ENCODE measurements around the gene SNAPIN.
A peak's percentile ranks its signal among the peaks of the same experiment; 100 is the strongest.

Gene SNAPIN

DNA sequence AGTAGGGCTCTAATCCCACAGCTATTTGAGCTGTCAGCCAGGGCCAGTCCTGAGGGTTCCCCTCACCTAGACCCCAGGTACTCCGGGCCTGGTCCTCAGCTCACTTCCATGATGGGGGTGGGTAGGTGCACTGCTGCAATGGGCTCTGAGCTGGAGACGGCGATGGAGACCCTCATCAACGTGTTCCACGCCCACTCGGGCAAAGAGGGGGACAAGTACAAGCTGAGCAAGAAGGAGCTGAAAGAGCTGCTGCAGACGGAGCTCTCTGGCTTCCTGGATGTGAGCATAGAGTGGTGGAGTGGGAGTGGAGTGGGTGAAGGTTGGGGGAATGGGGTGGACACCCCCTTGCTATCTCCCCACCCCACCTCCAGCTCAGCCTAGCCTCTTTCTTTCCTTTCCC lies 28.1 kb upstream of the SNAPIN start:
- Histone ChIP-seq H3K27ac (ENCODE audit: low read depth, low read length) (no peak overlapping the region), H2BK120ac (ENCODE audit: insufficient read depth, low read length, poor library complexity) (no peak overlapping the region), H3K18ac (ENCODE audit: low read length) (no peak overlapping the region), H3K9ac (ENCODE audit: low read length) (no peak overlapping the region), H3K4me1 (ENCODE audit: control insufficient read depth in 1 of 2, insufficient read depth in 2 of 2, low read length in 2 of 2) (peaks cover 23 to 25% of the 10 kb centered on the region in 2 experiments), H2BK5ac (ENCODE audit: low read depth, low read length, poor library complexity) (no peak overlapping the region), H3K14ac (ENCODE audit: low read length) (no peak overlapping the region), H3K23ac (ENCODE audit: low read length) (no peak overlapping the region), H3K4me2 (ENCODE audit: low read length) (no peak overlapping the region), H3K36me3 (ENCODE audit: control insufficient read depth in 1 of 2, insufficient read depth in 2 of 2, low read length in 2 of 2) (peaks cover 2 to 4% of the 10 kb centered on the region in 2 experiments), H3K4me3 (ENCODE audit: low read depth, low read length) (no peak overlapping the region), H4K91ac (ENCODE audit: low read depth, low read length) (peak overlapping the region; percentile 45), H3K4ac (ENCODE audit: low read depth, low read length) (no peak overlapping the region), H2BK12ac (ENCODE audit: low read length) (no peak overlapping the region), H3K27me3 (ENCODE audit: insufficient read depth, low read length) (no peaks in the 10 kb centered on the region), H4K8ac (ENCODE audit: low read depth, low read length) (no peak overlapping the region), H2AFZ (ENCODE audit: insufficient read depth, low read length, poor library complexity) (no peak overlapping the region), H3K79me2 (ENCODE audit: control insufficient read depth, insufficient read depth, low read length, poor library complexity) (peaks cover 18% of the 10 kb centered on the region), H2AK5ac (ENCODE audit: low read length) (no peak overlapping the region), H4K12ac (ENCODE audit: low read depth, low read length) (no peak overlapping the region), H3K79me1 (ENCODE audit: low read length) (peaks cover 23% of the 10 kb centered on the region), H3K9me3 (ENCODE audit: insufficient read depth, low read depth, low read length) (peaks cover 4% of the 10 kb centered on the region)
- WGBS (ENCODE audit: extremely low coverage, insufficient coverage, insufficient read length), result no CpG with 5 or more reads among the region's 7 CpGs
- no peak for DNase-seq

DNA sequence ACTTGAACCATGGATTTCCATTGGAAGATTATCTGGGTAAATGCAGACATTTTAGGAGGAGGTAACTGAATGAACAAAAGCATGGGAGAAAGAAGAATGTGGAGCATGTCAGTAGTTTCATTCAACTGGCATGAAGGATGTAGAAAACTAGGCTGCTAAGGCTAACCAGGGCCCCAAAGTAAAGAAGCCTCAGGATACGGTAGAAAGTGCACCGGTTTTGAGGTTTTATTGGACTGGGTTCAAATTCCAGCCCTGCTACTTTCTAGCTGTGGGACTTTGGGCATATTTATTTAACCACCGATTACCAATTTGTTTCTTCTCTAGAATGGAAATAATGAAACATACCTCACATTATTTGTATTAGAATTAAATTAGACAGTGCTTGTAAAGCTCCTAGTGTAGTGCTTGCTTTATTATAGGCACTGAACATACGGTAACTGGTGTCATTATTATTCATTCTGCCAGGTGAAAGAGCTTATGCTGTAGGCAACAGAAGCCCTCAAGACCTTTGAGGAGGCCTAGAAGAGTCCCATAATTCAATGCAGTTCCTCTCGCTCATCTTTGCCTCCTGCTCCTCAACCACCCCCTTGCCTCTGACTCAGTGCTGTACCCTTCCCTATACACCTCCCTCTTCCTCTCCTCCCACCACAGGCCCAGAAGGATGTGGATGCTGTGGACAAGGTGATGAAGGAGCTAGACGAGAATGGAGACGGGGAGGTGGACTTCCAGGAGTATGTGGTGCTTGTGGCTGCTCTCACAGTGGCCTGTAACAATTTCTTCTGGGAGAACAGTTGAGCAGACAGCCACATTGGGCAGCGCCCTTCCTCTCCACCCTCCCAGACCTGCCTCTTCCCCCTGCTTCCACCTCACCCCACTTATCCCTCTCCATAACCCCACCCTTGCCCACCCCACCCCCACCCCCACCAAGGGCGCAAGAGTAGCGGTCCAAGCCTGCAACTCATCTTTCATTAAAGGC lies 27.2 kb upstream of the SNAPIN start:
- Histone ChIP-seq H3K4me1 (ENCODE audit: control insufficient read depth in 1 of 2, insufficient read depth in 2 of 2, low read length in 2 of 2) (peaks cover 15 to 16% of the 10 kb centered on the region in 2 experiments), H2BK12ac (ENCODE audit: low read length) (no peak overlapping the region), H3K9me3 (ENCODE audit: insufficient read depth, low read depth, low read length) (peaks cover 4% of the 10 kb centered on the region), H3K79me2 (ENCODE audit: control insufficient read depth, insufficient read depth, low read length, poor library complexity) (peaks cover 19% of the 10 kb centered on the region), H3K4ac (ENCODE audit: low read depth, low read length) (no peak overlapping the region), H3K9ac (ENCODE audit: low read length) (no peak overlapping the region), H3K4me2 (ENCODE audit: low read length) (no peak overlapping the region), H3K14ac (ENCODE audit: low read length) (no peak overlapping the region), H2AK5ac (ENCODE audit: low read length) (peak overlapping the region; percentile 67), H3K27me3 (ENCODE audit: insufficient read depth, low read length) (no peaks in the 10 kb centered on the region), H4K12ac (ENCODE audit: low read depth, low read length) (no peak overlapping the region), H3K18ac (ENCODE audit: low read length) (no peak overlapping the region), H2AFZ (ENCODE audit: insufficient read depth, low read length, poor library complexity) (no peak overlapping the region), H3K23ac (ENCODE audit: low read length) (no peak overlapping the region), H4K91ac (ENCODE audit: low read depth, low read length) (no peak overlapping the region), H3K4me3 (ENCODE audit: low read depth, low read length) (no peak overlapping the region), H2BK120ac (ENCODE audit: insufficient read depth, low read length, poor library complexity) (no peak overlapping the region), H3K36me3 (ENCODE audit: control insufficient read depth in 1 of 2, insufficient read depth in 2 of 2, low read length in 2 of 2) (peaks cover 6% of the 10 kb centered on the region in 2 experiments), H3K79me1 (ENCODE audit: low read length) (peaks cover 20% of the 10 kb centered on the region), H3K27ac (ENCODE audit: low read depth, low read length) (no peak overlapping the region), H2BK5ac (ENCODE audit: low read depth, low read length, poor library complexity) (no peak overlapping the region), H4K8ac (ENCODE audit: low read depth, low read length) (no peak overlapping the region)
- DNase-seq, result no peak
- WGBS (ENCODE audit: extremely low coverage, insufficient coverage, insufficient read length), result no CpG with 5 or more reads among the region's 10 CpGs

GRCh38 chr1:153633161-153633753 lies 25.2 kb upstream of the SNAPIN start:
- Histone ChIP-seq H3K14ac (ENCODE audit: low read length) (no peak overlapping the region), H3K23ac (ENCODE audit: low read length) (no peak overlapping the region), H4K91ac (ENCODE audit: low read depth, low read length) (peak overlapping the region; percentile 16), H3K27ac (ENCODE audit: low read depth, low read length) (no peak overlapping the region), H3K79me2 (ENCODE audit: control insufficient read depth, insufficient read depth, low read length, poor library complexity) (peaks cover 12% of the 10 kb centered on the region), H2BK12ac (ENCODE audit: low read length) (peak overlapping the region; percentile 10), H3K4me2 (ENCODE audit: low read length) (peak overlapping the region; percentile 25), H2BK5ac (ENCODE audit: low read depth, low read length, poor library complexity) (no peak overlapping the region), H3K18ac (ENCODE audit: low read length) (peak overlapping the region; percentile 9), H4K8ac (ENCODE audit: low read depth, low read length) (peak overlapping the region; percentile 10), H3K9ac (ENCODE audit: low read length) (no peak overlapping the region), H3K79me1 (ENCODE audit: low read length) (peaks cover 4% of the 10 kb centered on the region), H3K36me3 (ENCODE audit: control insufficient read depth in 1 of 2, insufficient read depth in 2 of 2, low read length in 2 of 2) (peaks cover 17 to 20% of the 10 kb centered on the region in 2 experiments), H2AFZ (ENCODE audit: insufficient read depth, low read length, poor library complexity) (peak overlapping the region; percentile 4), H2AK5ac (ENCODE audit: low read length) (no peak overlapping the region), H4K12ac (ENCODE audit: low read depth, low read length) (no peak overlapping the region), H3K27me3 (ENCODE audit: insufficient read depth, low read length) (no peaks in the 10 kb centered on the region), H3K4me3 (ENCODE audit: low read depth, low read length) (no peak overlapping the region), H3K9me3 (ENCODE audit: insufficient read depth, low read depth, low read length) (peaks cover 4% of the 10 kb centered on the region), H3K4ac (ENCODE audit: low read depth, low read length) (no peak overlapping the region), H2BK120ac (ENCODE audit: insufficient read depth, low read length, poor library complexity) (no peak overlapping the region), H3K4me1 (ENCODE audit: control insufficient read depth in 1 of 2, insufficient read depth in 2 of 2, low read length in 2 of 2) (peaks cover 7 to 8% of the 10 kb centered on the region in 2 experiments)
- no peak for DNase-seq
- WGBS (ENCODE audit: extremely low coverage, insufficient coverage, insufficient read length), result no CpG with 5 or more reads among the region's 18 CpGs

- Histone ChIP-seq H2BK12ac (ENCODE audit: low read length) (peak within 1 kb of the TSS; percentile 42), H2AFZ (ENCODE audit: insufficient read depth, low read length, poor library complexity) (peak within 1 kb of the TSS; percentile 98), H4K8ac (ENCODE audit: low read depth, low read length) (peak within 1 kb of the TSS; percentile 100), H3K4ac (ENCODE audit: low read depth, low read length) (peak within 1 kb of the TSS; percentile 99), H3K23ac (ENCODE audit: low read length) (no peak within 1 kb of the TSS), H3K27ac (ENCODE audit: low read depth, low read length) (peak within 1 kb of the TSS; percentile 99), H3K4me2 (ENCODE audit: low read length) (peak within 1 kb of the TSS; percentile 75), H4K91ac (ENCODE audit: low read depth, low read length) (peak within 1 kb of the TSS; percentile 100), H3K79me1 (ENCODE audit: low read length) (peaks cover 4% of the 10 kb centered on the region), H3K79me2 (ENCODE audit: control insufficient read depth, insufficient read depth, low read length, poor library complexity) (peaks cover 12% of the 10 kb centered on the region), H2BK5ac (ENCODE audit: low read depth, low read length, poor library complexity) (peak within 1 kb of the TSS; percentile 100), H3K9ac (ENCODE audit: low read length) (peak within 1 kb of the TSS; percentile 98), H3K14ac (ENCODE audit: low read length) (peak within 1 kb of the TSS; percentile 100), H4K12ac (ENCODE audit: low read depth, low read length) (peak within 1 kb of the TSS; percentile 100), H2BK120ac (ENCODE audit: insufficient read depth, low read length, poor library complexity) (peak within 1 kb of the TSS; percentile 100), H2AK5ac (ENCODE audit: low read length) (peak within 1 kb of the TSS; percentile 100), H3K4me1 (ENCODE audit: control insufficient read depth in 1 of 2, insufficient read depth in 2 of 2, low read length in 2 of 2) (peaks cover 7 to 8% of the 10 kb centered on the region in 2 experiments), H3K18ac (ENCODE audit: low read length) (peak within 1 kb of the TSS; percentile 100), H3K36me3 (ENCODE audit: control insufficient read depth in 1 of 2, insufficient read depth in 2 of 2, low read length in 2 of 2) (peaks cover 22 to 25% of the 10 kb centered on the region in 2 experiments), H3K4me3 (ENCODE audit: low read depth, low read length) (peak within 1 kb of the TSS; percentile 90), H3K9me3 (ENCODE audit: insufficient read depth, low read depth, low read length) (peaks cover 4% of the 10 kb centered on the region), H3K27me3 (ENCODE audit: insufficient read depth, low read length) (no peaks in the 10 kb centered on the region)
- WGBS (ENCODE audit: extremely low coverage, insufficient coverage, insufficient read length), result no CpG with 5 or more reads among the region's 65 CpGs
- peak; percentile 98 to 100 for DNase-seq
Measured at GRCh38 chr1:153633754-153634665, 24.5 kb upstream of the SNAPIN start, which contains the start of gene CHTOP. TSS of gene CHTOP (plus strand) at chr1:153634066. CDS start at chr1:153636589, 2,523 bp downstream.

Data from trophoblast cell (in vitro differentiated cells and primary cell).